IMR-90 (cell line): ENCODE measurements around the gene PTPMT1. TPM values are rescaled to one million over a fixed set of nuclear protein-coding genes. Genes with fewer than 3 reads are reported as not detected.

Experiments used
- ATAC-seq: fragments of 200-7000 bp; cut with Tn5 transposase; 2 replicates; pipeline ENCODE4 v1.9.1; 2020; ENCODE audit warnings: low read depth, mild to moderate bottlenecking, moderate library complexity
- BruUV-seq: library from RNA; stranded (reverse); fragments of 400-500 nt; replicated peaks from 2 replicates; lab custom pipeline; 2021; lab: Mats Ljungman, UMichigan
- CTCF ChIA-PET: fragments of 300-600 bp; formaldehyde crosslinking; extraction: SDS; loops from one replicate; lab custom pipeline; 2021; ENCODE audit warnings: antibody characterized with exemption; lab: Yijun Ruan, JAX
- POLR2A ChIA-PET: fragments of 300-600 bp; sonication (Branson Sonifier 250); formaldehyde crosslinking; loops from one replicate; lab custom pipeline; 2022; ENCODE audit warnings: antibody characterized with exemption; ENCODE audit not compliant: unreplicated experiment; lab: Charles Lee
- DNase-seq: peaks from one replicate; pipeline ENCODE4 v3.0.0; 2013
- H2AFZ ChIP-seq: replicated peaks from 2 replicates; pipeline ENCODE3; 2013; ENCODE audit warnings: low read length, mild to moderate bottlenecking; ENCODE audit not compliant: poor library complexity
- H2AK5ac ChIP-seq: 2 replicates; pipeline ENCODE4 v1.6.1; 2013; ENCODE audit warnings: low read depth, low read length, inconsistent platforms
- H2AK9ac ChIP-seq: replicated peaks from 2 replicates; pipeline ENCODE3; 2013; ENCODE audit warnings: mild to moderate bottlenecking, low read depth, low read length, moderate library complexity; ENCODE audit not compliant: poor library complexity
- H2BK120ac ChIP-seq: 2 replicates; pipeline ENCODE4 v1.6.1; 2013; ENCODE audit warnings: low read depth, low read length, inconsistent platforms
- H2BK15ac ChIP-seq: 3 replicates; pipeline ENCODE4 v1.6.1; 2013; ENCODE audit warnings: low read depth, low read length, inconsistent platforms
- H2BK20ac ChIP-seq: 2 replicates; pipeline ENCODE4 v1.6.1; 2013; ENCODE audit warnings: low read depth, mild to moderate bottlenecking, inconsistent platforms, low read length, moderate library complexity
- H2BK5ac ChIP-seq: 2 replicates; pipeline ENCODE4 v1.6.1; 2013; ENCODE audit warnings: mild to moderate bottlenecking, low read depth, low read length, inconsistent platforms; ENCODE audit not compliant: poor library complexity, severe bottlenecking
- H3K14ac ChIP-seq: replicated peaks from 2 replicates; pipeline ENCODE4 v1.6.1; 2013; ENCODE audit warnings: low read depth, low read length, inconsistent platforms
- H3K18ac ChIP-seq: 2 replicates; pipeline ENCODE4 v1.6.1; 2013; ENCODE audit warnings: low read depth, low read length, control low read depth
- H3K23ac ChIP-seq: 2 replicates; pipeline ENCODE4 v1.6.1; 2013; ENCODE audit warnings: low read depth, low read length, inconsistent platforms
- H3K27ac ChIP-seq: 2 replicates; pipeline ENCODE4 v1.5.1; 2013; ENCODE audit warnings: mild to moderate bottlenecking, control low read depth, low read length; ENCODE audit not compliant: insufficient read depth
- H3K27me3 ChIP-seq: 2 replicates; pipeline ENCODE4 v1.6.1; 2013; ENCODE audit warnings: low read length; ENCODE audit not compliant: control insufficient read depth, insufficient read depth
- H3K36me3 ChIP-seq: 2 replicates; pipeline ENCODE4 v1.6.1; 2013; ENCODE audit warnings: low read length, mixed read lengths; ENCODE audit not compliant: control insufficient read depth, insufficient read depth
- H3K4ac ChIP-seq: 2 replicates; pipeline ENCODE4 v1.6.1; 2013; ENCODE audit warnings: low read depth, low read length, inconsistent platforms
- H3K4me1 ChIP-seq: 2 replicates; pipeline ENCODE4 v1.6.1; 2013; ENCODE audit warnings: low read length, mixed read lengths; ENCODE audit not compliant: control insufficient read depth, insufficient read depth
- H3K4me2 ChIP-seq: 2 replicates; pipeline ENCODE4 v1.6.1; 2013; ENCODE audit warnings: low read depth, mild to moderate bottlenecking, control low read depth, low read length, moderate library complexity
- H3K4me3 ChIP-seq: 2 replicates; pipeline ENCODE4 v1.5.1; 2013; ENCODE audit warnings: low read depth, mild to moderate bottlenecking, control low read depth, low read length, moderate library complexity; ENCODE audit not compliant: insufficient read depth
- H3K56ac ChIP-seq: 2 replicates; pipeline ENCODE4 v1.6.1; 2013; ENCODE audit warnings: low read length, inconsistent platforms; ENCODE audit not compliant: insufficient read depth; ENCODE audit errors: extremely low read depth
- H3K79me1 ChIP-seq, 2 experiments: 2 replicates each; pipeline ENCODE4 v1.6.1; 2013; ENCODE audit warnings: low read length in 2 of 2, inconsistent platforms in 1 of 2, low read depth in 1 of 2
- H3K9ac ChIP-seq: 2 replicates; pipeline ENCODE4 v1.6.1; 2013; ENCODE audit warnings: low read depth, low read length, control low read depth
- H3K9me1 ChIP-seq: 2 replicates; pipeline ENCODE4 v1.6.1; 2013; ENCODE audit warnings: low read length, inconsistent platforms; ENCODE audit not compliant: insufficient read depth
- H3K9me3 ChIP-seq: 2 replicates; pipeline ENCODE4 v1.6.1; 2013; ENCODE audit warnings: low read length; ENCODE audit not compliant: control insufficient read depth, insufficient read depth
- H4K20me1 ChIP-seq: 2 replicates; pipeline ENCODE4 v1.6.1; 2013; ENCODE audit warnings: low read length, inconsistent platforms; ENCODE audit not compliant: insufficient read depth
- H4K5ac ChIP-seq: 2 replicates; pipeline ENCODE4 v1.6.1; 2013; ENCODE audit warnings: mild to moderate bottlenecking, low read depth, low read length, control low read depth
- H4K8ac ChIP-seq, 2 experiments: 2 replicates each; pipeline ENCODE4 v1.6.1; 2013; ENCODE audit warnings: low read depth in 2 of 2, low read length in 2 of 2, control low read depth in 1 of 2, inconsistent platforms in 1 of 2
- H4K91ac ChIP-seq: 2 replicates; pipeline ENCODE4 v1.6.1; 2013; ENCODE audit warnings: low read depth, low read length, inconsistent platforms; ENCODE audit not compliant: insufficient read depth
- BHLHE40 ChIP-seq: fragments of 150-350 bp; IDR thresholded peaks from 2 replicates; pipeline ENCODE4 v1.6.1; 2016; ENCODE audit warnings: mild to moderate bottlenecking, low read depth, low read length
- CHD1 ChIP-seq: IDR thresholded peaks from 2 replicates; pipeline ENCODE4 v1.6.1; 2012; ENCODE audit warnings: low read depth, low read length, improper control_type of control experiment
- CTCF ChIP-seq: conservative IDR thresholded peaks from 2 replicates; pipeline ENCODE4 v1.5.1; 2012; ENCODE audit warnings: mild to moderate bottlenecking, low read depth, low read length, improper control_type of control experiment
- FOS ChIP-seq: fragments of 150-350 bp; IDR thresholded peaks from 2 replicates; pipeline ENCODE4 v1.6.1; 2016; ENCODE audit warnings: low read depth, low read length
- MAFK ChIP-seq: IDR thresholded peaks from 2 replicates; pipeline ENCODE4 v1.6.1; 2012; ENCODE audit warnings: low read depth, low read length, improper control_type of control experiment
- MXI1 ChIP-seq: IDR thresholded peaks from 2 replicates; pipeline ENCODE4 v1.6.1; 2012; ENCODE audit warnings: low read depth, mild to moderate bottlenecking, low read length, moderate library complexity, borderline replicate concordance
- POLR2A ChIP-seq: IDR thresholded peaks from 2 replicates; pipeline ENCODE4 v1.6.1; 2012; ENCODE audit warnings: mild to moderate bottlenecking, low read depth, low read length
- RAD21 ChIP-seq: IDR thresholded peaks from 2 replicates; pipeline ENCODE4 v1.6.1; 2012; ENCODE audit warnings: low read length, improper control_type of control experiment
- RCOR1 ChIP-seq: IDR thresholded peaks from 2 replicates; pipeline ENCODE4 v1.6.1; 2012; ENCODE audit warnings: mild to moderate bottlenecking, low read length, improper control_type of control experiment; ENCODE audit not compliant: insufficient replicate concordance
- RFX5 ChIP-seq: IDR thresholded peaks from 2 replicates; pipeline ENCODE4 v1.8.0; 2012; ENCODE audit warnings: low read depth, mild to moderate bottlenecking, low read length, moderate library complexity
- SMC3 ChIP-seq: fragments of 150-350 bp; IDR thresholded peaks from 2 replicates; pipeline ENCODE4 v1.6.1; 2016; ENCODE audit warnings: low read depth, mild to moderate bottlenecking, antibody characterized with exemption, low read length, moderate library complexity
- WGBS, 2 experiments: methylation state at CpG; one replicate each; pipeline versions ENCODE4 v1.1.5 to v1.1.7; 2013; ENCODE audit warnings: missing lambda C conversion rate in 2 of 2; ENCODE audit not compliant: insufficient read length in 1 of 2; ENCODE audit errors: extremely low coverage in 2 of 2; 5-methylcytosine and 5-hydroxymethylcytosine counted together
- dilution Hi-C: fragments of 300-500 bp; cut with HindIII; formaldehyde crosslinking; loops from one replicate; pipeline ENCODE4 v1.14.3; 2018; ENCODE audit warnings: low sequenced_read_pairs; ENCODE audit not compliant: unreplicated experiment
- in situ Hi-C: fragments of 300-500 bp; cut with MboI; formaldehyde crosslinking; loops from 3 replicates; pipeline ENCODE4 v1.14.3; 2019; ENCODE audit warnings: low sequenced_read_pairs, inconsistent platforms, mixed read lengths
- intact Hi-C: fragments of 100-400 bp; cut with micrococcal nuclease; formaldehyde crosslinking; loops from 2 replicates; pipeline ENCODE4 v1.10.0; 2022
- polyA plus RNA-seq, 3 experiments: library from polyadenylated mRNA; depleted of rRNA; stranded (reverse); fragments of >200 nt; gene quantifications; 2 replicates each; pipeline ENCODE4 v1.2.3, GENCODE V29; 2012; ENCODE audit warnings: low replicate concordance in 1 of 3
- total RNA-seq: library from RNA; depleted of rRNA; stranded (reverse); fragments of >200 nt; gene quantifications from 2 replicates; pipeline ENCODE4 v1.2.3, GENCODE V29; 2012
- TF ChIP-seq, protein P1 (sequence below): fragments of 150-350 bp; IDR thresholded peaks from 2 replicates; pipeline ENCODE4 v1.6.1; 2016; ENCODE audit warnings: low read depth, mild to moderate bottlenecking, low read length, moderate library complexity, borderline replicate concordance
- TF ChIP-seq, protein P2 (sequence below): fragments of 150-350 bp; IDR thresholded peaks from 2 replicates; pipeline ENCODE4 v1.6.1; 2017; ENCODE audit warnings: mild to moderate bottlenecking, antibody characterized with exemption, low read length, low read depth

PTPMT1 gene
- total and polyA plus RNA-seq, 2 of the 4 experiments (the other 2 are of a cell fraction) = 51.6 to 55.0 TPM

GRCh38 chr11:47593934-47594855 is 28.8 kb downstream of the PTPMT1 start, which contains the start of gene C1QTNF4:
Gene C1QTNF4 (minus strand): TSS chr11:47594411. CDS start chr11:47590810, 3,601 bp downstream.
- H2BK5ac ChIP-seq = no peak within 1 kb of the TSS
- no peak within 1 kb of the TSS for H2BK120ac ChIP-seq
- ChIA-PET CTCF (interaction anchor here (1.0 to 1.1 kb wide), 2 partner anchors 8 to 14 kb away, joined by 3 to 5 read pairs; partner anchors contain the start of gene FAM180B), POLR2A (no interaction called here)
- H2AFZ ChIP-seq = peak within 1 kb of the TSS; percentile 72
- BruUV-seq = no TSS peak
- H4K20me1 ChIP-seq = no peaks in the 10 kb centered on the region
- 2% methylated on average over 15 of the region's 48 CpGs; no CpG with 5 or more reads in 1 of the 2 experiments for WGBS, 2 experiments
- no peak within 1 kb of the TSS for H2AK5ac ChIP-seq
- in situ Hi-C loops = no loop called here
- no peak within 1 kb of the TSS for H3K23ac ChIP-seq
- dilution Hi-C loops = no loop called here
- H2BK20ac ChIP-seq = no peak within 1 kb of the TSS
- no peaks in the 10 kb centered on the region for H3K36me3 ChIP-seq
- H3K9ac ChIP-seq = no peak within 1 kb of the TSS
- H3K4me3 ChIP-seq = peak within 1 kb of the TSS; percentile 32; the same call in 1 of the 2 replicates
- intact Hi-C loops = no loop called here
- H3K56ac ChIP-seq = no peak within 1 kb of the TSS
- H3K9me3 ChIP-seq = peaks cover 3% of the 10 kb centered on the region
- no peaks in the 10 kb centered on the region for H3K79me1 ChIP-seq
- peaks cover 57% of the 10 kb centered on the region for H3K27me3 ChIP-seq
- no peak within 1 kb of the TSS for H3K14ac ChIP-seq
- no peak within 1 kb of the TSS for H4K8ac ChIP-seq
- DNase-seq (no peak), ATAC-seq (peak; percentile 58)
- no peak within 1 kb of the TSS for H2BK15ac ChIP-seq
- H3K4ac ChIP-seq = no peak within 1 kb of the TSS
- H2AK9ac ChIP-seq = peak within 1 kb of the TSS; percentile 78
- no peak within 1 kb of the TSS for H3K27ac ChIP-seq
- H3K4me2 ChIP-seq = peak within 1 kb of the TSS; percentile 77
- H3K18ac ChIP-seq = no peak within 1 kb of the TSS
- no peak within 1 kb of the TSS for H4K5ac ChIP-seq
- no peaks in the 10 kb centered on the region for H3K4me1 ChIP-seq
- H4K91ac ChIP-seq = no peak within 1 kb of the TSS
- H3K9me1 ChIP-seq = no peaks in the 10 kb centered on the region
- TF ChIP-seq MAFK (no peak), RFX5 (no peak), RCOR1 (no peak), CHD1 (no peak), CTCF (no peak), SMC3 (no peak), RAD21 (no peak), BHLHE40 (no peak), FOS (no peak), MXI1 (no peak), POLR2A (no peak)
- TF ChIP-seq, protein P1, sequence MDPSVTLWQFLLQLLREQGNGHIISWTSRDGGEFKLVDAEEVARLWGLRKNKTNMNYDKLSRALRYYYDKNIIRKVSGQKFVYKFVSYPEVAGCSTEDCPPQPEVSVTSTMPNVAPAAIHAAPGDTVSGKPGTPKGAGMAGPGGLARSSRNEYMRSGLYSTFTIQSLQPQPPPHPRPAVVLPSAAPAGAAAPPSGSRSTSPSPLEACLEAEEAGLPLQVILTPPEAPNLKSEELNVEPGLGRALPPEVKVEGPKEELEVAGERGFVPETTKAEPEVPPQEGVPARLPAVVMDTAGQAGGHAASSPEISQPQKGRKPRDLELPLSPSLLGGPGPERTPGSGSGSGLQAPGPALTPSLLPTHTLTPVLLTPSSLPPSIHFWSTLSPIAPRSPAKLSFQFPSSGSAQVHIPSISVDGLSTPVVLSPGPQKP = no peak
- TF ChIP-seq, protein P2, sequence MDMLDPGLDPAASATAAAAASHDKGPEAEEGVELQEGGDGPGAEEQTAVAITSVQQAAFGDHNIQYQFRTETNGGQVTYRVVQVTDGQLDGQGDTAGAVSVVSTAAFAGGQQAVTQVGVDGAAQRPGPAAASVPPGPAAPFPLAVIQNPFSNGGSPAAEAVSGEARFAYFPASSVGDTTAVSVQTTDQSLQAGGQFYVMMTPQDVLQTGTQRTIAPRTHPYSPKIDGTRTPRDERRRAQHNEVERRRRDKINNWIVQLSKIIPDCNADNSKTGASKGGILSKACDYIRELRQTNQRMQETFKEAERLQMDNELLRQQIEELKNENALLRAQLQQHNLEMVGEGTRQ = no peak
